ENCODE results near the gene PACS1.
A peak's percentile ranks its signal among the peaks of the same experiment; 100 is the strongest.

Gene PACS1

GRCh38 chr11:66168289-66168688 lies 98.2 kb downstream of the PACS1 start:
- TF ChIP-seq, protein P1, sequence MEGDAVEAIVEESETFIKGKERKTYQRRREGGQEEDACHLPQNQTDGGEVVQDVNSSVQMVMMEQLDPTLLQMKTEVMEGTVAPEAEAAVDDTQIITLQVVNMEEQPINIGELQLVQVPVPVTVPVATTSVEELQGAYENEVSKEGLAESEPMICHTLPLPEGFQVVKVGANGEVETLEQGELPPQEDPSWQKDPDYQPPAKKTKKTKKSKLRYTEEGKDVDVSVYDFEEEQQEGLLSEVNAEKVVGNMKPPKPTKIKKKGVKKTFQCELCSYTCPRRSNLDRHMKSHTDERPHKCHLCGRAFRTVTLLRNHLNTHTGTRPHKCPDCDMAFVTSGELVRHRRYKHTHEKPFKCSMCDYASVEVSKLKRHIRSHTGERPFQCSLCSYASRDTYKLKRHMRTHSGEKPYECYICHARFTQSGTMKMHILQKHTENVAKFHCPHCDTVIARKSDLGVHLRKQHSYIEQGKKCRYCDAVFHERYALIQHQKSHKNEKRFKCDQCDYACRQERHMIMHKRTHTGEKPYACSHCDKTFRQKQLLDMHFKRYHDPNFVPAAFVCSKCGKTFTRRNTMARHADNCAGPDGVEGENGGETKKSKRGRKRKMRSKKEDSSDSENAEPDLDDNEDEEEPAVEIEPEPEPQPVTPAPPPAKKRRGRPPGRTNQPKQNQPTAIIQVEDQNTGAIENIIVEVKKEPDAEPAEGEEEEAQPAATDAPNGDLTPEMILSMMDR (IDR thresholded peaks at IDR 0.05; ENCODE audit: low read depth, low read length): no peak
- no peak for DNase-seq (ENCODE audit: extremely low read depth, low read depth)

- TF ChIP-seq, protein P1 (IDR thresholded peaks at IDR 0.05; ENCODE audit: low read depth, low read length): no peak
- DNase-seq (ENCODE audit: extremely low read depth, low read depth): no peak
Observed at GRCh38 chr11:66172146-66172545, 102.1 kb downstream of the PACS1 start.

DNA sequence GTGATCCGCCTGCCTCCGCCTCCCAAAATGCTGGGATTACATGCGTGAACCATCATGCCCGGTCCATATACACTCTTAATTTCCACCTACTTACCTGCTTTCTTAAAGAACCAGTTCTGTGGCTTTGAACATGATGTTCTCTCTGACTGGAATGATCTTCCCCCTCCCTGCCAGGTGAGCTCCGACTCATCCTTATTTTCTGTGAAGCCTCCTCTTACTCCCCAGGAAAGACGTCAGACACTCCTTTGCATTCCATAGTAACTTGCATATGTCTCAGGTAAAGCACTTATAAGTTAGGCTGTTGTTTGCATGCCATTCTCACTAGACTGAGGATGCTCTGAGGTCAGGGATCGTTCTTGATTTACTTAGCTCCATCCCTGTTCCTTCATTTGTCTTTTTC lies 106.6 kb downstream of the PACS1 start:
- no peak for DNase-seq (ENCODE audit: extremely low read depth, low read depth)
- TF ChIP-seq, protein P1 (IDR thresholded peaks at IDR 0.05; ENCODE audit: low read depth, low read length): no peak

- DNase-seq (ENCODE audit: extremely low read depth, low read depth): no peak
- TF ChIP-seq, protein P1 (IDR thresholded peaks at IDR 0.05; ENCODE audit: low read depth, low read length): no peak
Observed at GRCh38 chr11:66178183-66178582, 108.1 kb downstream of the PACS1 start.

DNA sequence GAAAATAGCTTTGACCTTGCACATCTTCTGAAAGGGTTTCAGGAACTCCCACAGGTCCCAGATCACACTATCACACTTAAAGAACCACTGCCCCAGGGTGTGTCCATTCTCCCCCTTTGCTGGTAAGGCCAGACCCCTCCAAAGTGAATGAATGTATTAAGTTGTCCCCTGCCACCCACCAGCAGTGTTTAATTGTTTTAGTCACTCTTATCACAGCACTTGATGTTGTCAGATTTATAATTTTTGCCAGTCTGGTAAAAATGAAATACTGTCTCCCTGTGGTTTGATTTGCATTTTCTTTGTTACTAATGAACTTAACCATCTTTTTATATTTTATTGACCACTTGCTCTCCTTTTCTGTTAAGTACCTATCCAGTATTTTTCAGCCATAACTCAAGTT lies 108.8 kb downstream of the PACS1 start:
- TF ChIP-seq, protein P1 (IDR thresholded peaks at IDR 0.05; ENCODE audit: low read depth, low read length): no peak
- DNase-seq (ENCODE audit: extremely low read depth, low read depth): no peak

- TF ChIP-seq, protein P1 (IDR thresholded peaks at IDR 0.05; ENCODE audit: low read depth, low read length): no peak
- peak; percentile 46 for DNase-seq (ENCODE audit: extremely low read depth, low read depth)
Observed at GRCh38 chr11:66181632-66182315, 111.7 kb downstream of the PACS1 start.

DNA sequence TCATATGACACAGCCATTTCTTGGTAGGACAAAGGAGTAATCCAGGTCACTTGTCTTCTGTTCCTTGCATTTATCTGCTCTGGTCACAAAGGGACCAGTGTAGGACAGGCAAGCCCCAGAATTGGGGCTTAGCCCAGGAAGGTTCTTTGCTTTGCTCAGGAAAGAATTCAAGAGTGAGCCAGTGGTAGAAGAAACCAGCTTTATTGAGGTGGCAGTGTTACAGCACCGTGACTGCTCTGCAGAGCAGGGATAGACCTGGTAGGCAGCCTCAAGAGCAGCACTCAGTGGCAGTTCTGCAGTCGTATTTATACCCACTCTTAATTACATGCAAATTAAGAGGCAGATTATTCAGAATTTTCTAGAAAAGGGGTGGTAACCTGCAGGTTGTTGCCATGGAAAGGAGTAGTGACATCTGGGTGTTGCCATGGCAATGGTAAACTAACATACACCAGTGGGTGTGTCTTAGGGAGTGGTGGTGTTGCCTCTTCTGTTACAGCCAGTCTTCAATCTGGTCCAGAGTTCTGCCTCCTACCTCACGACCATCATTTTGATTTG lies 113.5 kb downstream of the PACS1 start:
- TF ChIP-seq, protein P1 (IDR thresholded peaks at IDR 0.05; ENCODE audit: low read depth, low read length): no peak
- DNase-seq (ENCODE audit: extremely low read depth, low read depth): no peak
